ENCODE results near the gene DMRTA1.

DNA sequence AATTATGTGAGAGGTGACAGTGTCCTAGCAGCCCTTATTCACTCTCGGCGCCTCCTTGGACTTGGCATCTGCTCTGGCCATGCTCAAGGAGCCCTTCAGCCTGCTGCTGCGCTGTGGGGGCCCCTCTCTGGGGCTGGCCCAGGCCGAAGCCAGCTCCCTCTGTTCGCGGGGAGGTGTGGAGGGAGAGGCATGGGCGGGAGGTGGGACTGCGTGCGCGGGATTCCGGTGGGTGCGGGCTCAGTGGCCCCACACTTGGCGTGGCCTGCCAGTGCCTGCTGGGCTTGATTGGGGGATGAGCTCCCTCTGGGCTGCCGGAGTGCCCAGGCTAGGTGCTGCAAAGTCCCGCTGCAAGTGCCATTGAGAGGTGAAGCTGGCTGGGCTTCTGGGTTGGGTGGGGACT lies 12.9 kb upstream of the DMRTA1 start:
- TF ChIP-seq, protein P1, sequence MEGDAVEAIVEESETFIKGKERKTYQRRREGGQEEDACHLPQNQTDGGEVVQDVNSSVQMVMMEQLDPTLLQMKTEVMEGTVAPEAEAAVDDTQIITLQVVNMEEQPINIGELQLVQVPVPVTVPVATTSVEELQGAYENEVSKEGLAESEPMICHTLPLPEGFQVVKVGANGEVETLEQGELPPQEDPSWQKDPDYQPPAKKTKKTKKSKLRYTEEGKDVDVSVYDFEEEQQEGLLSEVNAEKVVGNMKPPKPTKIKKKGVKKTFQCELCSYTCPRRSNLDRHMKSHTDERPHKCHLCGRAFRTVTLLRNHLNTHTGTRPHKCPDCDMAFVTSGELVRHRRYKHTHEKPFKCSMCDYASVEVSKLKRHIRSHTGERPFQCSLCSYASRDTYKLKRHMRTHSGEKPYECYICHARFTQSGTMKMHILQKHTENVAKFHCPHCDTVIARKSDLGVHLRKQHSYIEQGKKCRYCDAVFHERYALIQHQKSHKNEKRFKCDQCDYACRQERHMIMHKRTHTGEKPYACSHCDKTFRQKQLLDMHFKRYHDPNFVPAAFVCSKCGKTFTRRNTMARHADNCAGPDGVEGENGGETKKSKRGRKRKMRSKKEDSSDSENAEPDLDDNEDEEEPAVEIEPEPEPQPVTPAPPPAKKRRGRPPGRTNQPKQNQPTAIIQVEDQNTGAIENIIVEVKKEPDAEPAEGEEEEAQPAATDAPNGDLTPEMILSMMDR (IDR thresholded peaks at IDR 0.05 in 2 of 3, conservative IDR thresholded peaks at IDR 0.05 in 1 of 3; ENCODE audit: control insufficient read depth in 2 of 3, extremely low read depth in 1 of 3, insufficient read depth in 1 of 3, low read depth in 3 of 3, low read length in 3 of 3): no peak
- TF ChIP-seq JUNB (IDR thresholded peaks at IDR 0.05): no peak
- TF ChIP-seq YY1 (IDR thresholded peaks at IDR 0.05; ENCODE audit: low read depth, low read length): no peak
- TF ChIP-seq CBX5 (IDR thresholded peaks at IDR 0.05; ENCODE audit: low read depth): no peak
- no peak for TF ChIP-seq E2F8 (IDR thresholded peaks at IDR 0.05; ENCODE audit: low read depth, partially characterized antibody)
- no peak for TF ChIP-seq RAD21 (IDR thresholded peaks at IDR 0.05; ENCODE audit: insufficient read depth, low read depth, low read length)

Data from GM12878 (cell line).